SK-N-MC (cell line): ENCODE data around the gene NAB2.

ENCODE experiments used
- DNase-seq: peaks from one replicate; pipeline ENCODE4 v3.0.0-alpha.2; 2011; ENCODE audit warnings: low read depth, low spot score
- H3K27ac ChIP-seq: fragments of 200-600 bp; sonication (generic); 2 replicates; pipeline ENCODE4 v1.5.1; 2016; ENCODE audit warnings: mixed run types
- H3K36me3 ChIP-seq: fragments of 200-600 bp; sonication (generic); 2 replicates; pipeline ENCODE4 v1.6.1; 2017; ENCODE audit warnings: antibody characterized with exemption, low read length, mixed read lengths; ENCODE audit not compliant: insufficient read depth
- H3K4me3 ChIP-seq: fragments of 200-600 bp; sonication (generic); 2 replicates; pipeline ENCODE4 v1.5.1; 2016
- H3K9ac ChIP-seq: fragments of 200-600 bp; sonication (generic); 2 replicates; pipeline ENCODE4 v1.8.0; 2017; ENCODE audit warnings: mixed run types, mixed read lengths; ENCODE audit not compliant: insufficient read length
- H3K9me3 ChIP-seq: fragments of 200-600 bp; sonication (generic); 2 replicates; pipeline ENCODE4 v1.6.1; 2017; ENCODE audit warnings: low read depth, mild to moderate bottlenecking, antibody characterized with exemption, low read length, moderate library complexity, mixed read lengths
- EZH2 ChIP-seq: fragments of 200-600 bp; sonication (generic); IDR thresholded peaks from one replicate; pipeline ENCODE4 v1.6.1; 2017; ENCODE audit warnings: antibody characterized with exemption
- FOXP2 ChIP-seq: optimal IDR thresholded peaks from 2 replicates; pipeline ENCODE3; 2011; ENCODE audit warnings: mild to moderate bottlenecking, moderate library complexity; ENCODE audit not compliant: insufficient read depth; ENCODE audit errors: extremely low read length, control extremely low read depth
- POLR2AphosphoS5 ChIP-seq: IDR thresholded peaks from 2 replicates; pipeline ENCODE4 v1.6.1; 2012; ENCODE audit warnings: mild to moderate bottlenecking, low read depth, low read length, borderline replicate concordance

NAB2 gene

GRCh38 chr12:57129321-57129842 lies 40.5 kb downstream of the NAB2 start:
- peak overlapping the region; percentile 96 for H3K4me3 ChIP-seq
- TF ChIP-seq FOXP2 (no peak), POLR2AphosphoS5 (no peak), EZH2 (no peak)
- no peaks in the 10 kb centered on the region for H3K36me3 ChIP-seq
- H3K9me3 ChIP-seq, result no peaks in the 10 kb centered on the region
- H3K9ac ChIP-seq, result peak overlapping the region; percentile 70
- H3K27ac ChIP-seq, result no peak overlapping the region
- DNase-seq, result no peak

- Histone ChIP-seq H3K36me3 (no peaks in the 10 kb centered on the region), H3K27ac (no peak overlapping the region), H3K9me3 (no peaks in the 10 kb centered on the region), H3K9ac (peak overlapping the region; percentile 70), H3K4me3 (peak overlapping the region; percentile 96)
- no peak for DNase-seq
- no peak for TF ChIP-seq EZH2
- TF ChIP-seq POLR2AphosphoS5, result no peak
Measured at GRCh38 chr12:57129889-57130288, 41.0 kb downstream of the NAB2 start.

GRCh38 chr12:57130941-57131340 lies 42.0 kb downstream of the NAB2 start:
- no peak overlapping the region for H3K27ac ChIP-seq
- H3K4me3 ChIP-seq, result peak overlapping the region; percentile 59
- H3K9ac ChIP-seq, result no peak overlapping the region
- no peaks in the 10 kb centered on the region for H3K9me3 ChIP-seq
- TF ChIP-seq EZH2 (no peak), FOXP2 (no peak), POLR2AphosphoS5 (no peak)
- H3K36me3 ChIP-seq, result no peaks in the 10 kb centered on the region
- no peak for DNase-seq

- Histone ChIP-seq H3K27ac (peak overlapping the region; percentile 65), H3K36me3 (no peaks in the 10 kb centered on the region), H3K9me3 (no peaks in the 10 kb centered on the region), H3K4me3 (peak overlapping the region; percentile 59), H3K9ac (peak overlapping the region; percentile 5)
- TF ChIP-seq POLR2AphosphoS5 (no peak), FOXP2 (no peak), EZH2 (no peak)
- no peak for DNase-seq
Measured at GRCh38 chr12:57131896-57132744, 43.2 kb downstream of the NAB2 start.

- H3K36me3 ChIP-seq, result no peaks in the 10 kb centered on the region
- TF ChIP-seq EZH2 (no peak), FOXP2 (no peak), POLR2AphosphoS5 (no peak)
- H3K4me3 ChIP-seq, result no peak overlapping the region
- DNase-seq, result no peak
- no peaks in the 10 kb centered on the region for H3K9me3 ChIP-seq
- H3K27ac ChIP-seq, result peak overlapping the region; percentile 65
- no peak overlapping the region for H3K9ac ChIP-seq
Measured at GRCh38 chr12:57133013-57133569, 44.2 kb downstream of the NAB2 start.

- DNase-seq, result no peak
- no peak overlapping the region for H3K4me3 ChIP-seq
Measured at GRCh38 chr12:57133916-57134315, 45.0 kb downstream of the NAB2 start.

GRCh38 chr12:57134949-57135348 lies 46.0 kb downstream of the NAB2 start:
- Histone ChIP-seq H3K9me3 (no peaks in the 10 kb centered on the region), H3K27ac (peak overlapping the region; percentile 92), H3K9ac (peak overlapping the region; percentile 62), H3K36me3 (peaks cover 12% of the 10 kb centered on the region; the same call in 1 of the 2 replicates), H3K4me3 (no peak overlapping the region)
- TF ChIP-seq FOXP2, result no peak
- no peak for TF ChIP-seq EZH2
- TF ChIP-seq POLR2AphosphoS5, result no peak
- no peak for DNase-seq

More at GRCh38 chr12:57133916-57134315, 45.0 kb downstream of the NAB2 start:
- Histone ChIP-seq H3K27ac (peak overlapping the region; percentile 84; the same call in 1 of the 2 replicates), H3K36me3 (peaks cover 4% of the 10 kb centered on the region; the same call in 1 of the 2 replicates), H3K9me3 (no peaks in the 10 kb centered on the region), H3K9ac (no peak overlapping the region)
- TF ChIP-seq POLR2AphosphoS5 (no peak), FOXP2 (no peak), EZH2 (no peak)

- H3K27ac ChIP-seq, result peak overlapping the region; percentile 92
- H3K9ac ChIP-seq, result peak overlapping the region; percentile 62
- TF ChIP-seq EZH2 (no peak), POLR2AphosphoS5 (no peak; the same call in 1 of the 2 replicates), FOXP2 (no peak)
- no peaks in the 10 kb centered on the region for H3K9me3 ChIP-seq
- H3K36me3 ChIP-seq, result peaks cover 17% of the 10 kb centered on the region; the same call in 1 of the 2 replicates
- DNase-seq, result no peak
- H3K4me3 ChIP-seq, result peak overlapping the region; percentile 68
Measured at GRCh38 chr12:57135527-57136326, 46.8 kb downstream of the NAB2 start.
